K562 (cell line): Measurements from ENCODE around the gene ATP5PB. TPM values are rescaled to one million over a fixed set of nuclear protein-coding genes. Genes with fewer than 3 reads are reported as not detected.

Experiments used
- BACH1 ChIP-seq: fragments of 200-800 bp; sonication (Bioruptor generic); IDR thresholded peaks from 2 replicates; pipeline ENCODE4 v1.6.1; 2016; ENCODE audit warnings: missing genetic modification characterization, missing compliant biosample characterization
- CHCHD3 ChIP-seq: fragments of 250-450 bp; sonication (Bioruptor Pico); IDR thresholded peaks from 2 replicates; pipeline ENCODE4 v2.1.2; 2022; ENCODE audit warnings: mild to moderate bottlenecking
- EHMT2 ChIP-seq: fragments of 450-650 bp; IDR thresholded peaks from 2 replicates; pipeline ENCODE4 v1.6.1; 2018; ENCODE audit warnings: antibody characterized with exemption
- FOXK2 ChIP-seq, 2 experiments: fragments of 450-650 bp; IDR thresholded peaks in 1 of 2; conservative IDR thresholded peaks in 1 of 2; 2 replicates each; pipeline ENCODE4 v1.6.1; 2016; ENCODE audit warnings: low read depth in 2 of 2, mild to moderate bottlenecking in 1 of 2
- GATA2 ChIP-seq: sonication (generic); formaldehyde crosslinking; IDR thresholded peaks from 2 replicates; pipeline ENCODE4 v1.4.0; 2020; ENCODE audit warnings: mild to moderate bottlenecking, missing genetic modification reagents
- GMEB1 ChIP-seq: fragments of 250-450 bp; sonication (Bioruptor Pico); IDR thresholded peaks from 2 replicates; pipeline ENCODE4 v1.4.0; 2020; ENCODE audit warnings: mild to moderate bottlenecking
- ILF3 ChIP-seq: fragments of 450-650 bp; IDR thresholded peaks from 2 replicates; pipeline ENCODE4 v1.6.1; 2018; ENCODE audit warnings: antibody characterized with exemption, mild to moderate bottlenecking, moderate library complexity, borderline replicate concordance
- MYC ChIP-seq, 2 experiments: fragments of 250-450 bp in 1 of 2; sonication (Bioruptor Pico) in 1 of 2; IDR thresholded peaks; 2 replicates each; pipeline versions ENCODE4 v1.5.1 to v1.6.1; 2012 to 2021; ENCODE audit warnings: low read depth in 2 of 2, borderline replicate concordance in 1 of 2, improper control_type of control experiment in 1 of 2, low read length in 1 of 2, mild to moderate bottlenecking in 1 of 2, moderate library complexity in 1 of 2
- NCOR1 ChIP-seq: fragments of 450-650 bp; IDR thresholded peaks from 2 replicates; pipeline ENCODE4 v1.6.1; 2016; ENCODE audit warnings: mild to moderate bottlenecking, moderate library complexity
- NFIC ChIP-seq: fragments of 450-650 bp; IDR thresholded peaks from 2 replicates; pipeline ENCODE4 v1.6.1; 2017; ENCODE audit warnings: mild to moderate bottlenecking, inconsistent platforms
- NR4A1 ChIP-seq, 2 experiments: fragments of 250-450 bp in 1 of 2; fragments of 450-650 bp in 1 of 2; sonication (Bioruptor Pico) in 1 of 2; IDR thresholded peaks; 2 replicates each; pipeline versions ENCODE4 v1.4.0 to v1.6.1; 2016 to 2020; ENCODE audit warnings: mild to moderate bottlenecking in 2 of 2, missing compliant biosample characterization in 1 of 2, missing genetic modification characterization in 1 of 2, moderate library complexity in 1 of 2
- PML ChIP-seq: IDR thresholded peaks from 2 replicates; pipeline ENCODE4 v1.6.1; 2012; ENCODE audit warnings: low read length, inconsistent platforms
- RNF2 ChIP-seq: sonication (generic); IDR thresholded peaks from 2 replicates; pipeline ENCODE4 v1.6.1; 2016
- SIX5 ChIP-seq, 2 experiments: IDR thresholded peaks; 2 replicates each; pipeline ENCODE4 v1.6.1; 2011; ENCODE audit warnings: low read length in 2 of 2, borderline replicate concordance in 1 of 2, low read depth in 1 of 2, mild to moderate bottlenecking in 1 of 2, moderate library complexity in 1 of 2; ENCODE audit not compliant: insufficient read depth in 1 of 2
- SMAD3 ChIP-seq: fragments of 450-650 bp; formaldehyde crosslinking; conservative IDR thresholded peaks from 2 replicates; pipeline ENCODE4 v1.4.0; 2020; ENCODE audit warnings: mild to moderate bottlenecking
- SREBF1 ChIP-seq: fragments of 150-350 bp; IDR thresholded peaks from 2 replicates; pipeline ENCODE4 v1.6.1; 2014; ENCODE audit warnings: antibody characterized with exemption, low read depth, low read length, borderline replicate concordance
- TAF9B ChIP-seq: fragments of 450-650 bp; IDR thresholded peaks from 2 replicates; pipeline ENCODE4 v1.6.1; 2018; ENCODE audit warnings: mild to moderate bottlenecking; ENCODE audit not compliant: partially characterized antibody
- VEZF1 ChIP-seq: fragments of 200-800 bp; sonication (Bioruptor generic); IDR thresholded peaks from 2 replicates; pipeline ENCODE4 v1.6.1; 2017; ENCODE audit warnings: missing genetic modification characterization, missing compliant biosample characterization
- ZNF274 ChIP-seq: IDR thresholded peaks from 2 replicates; pipeline ENCODE4 v1.6.1; 2011; ENCODE audit warnings: low read depth, mild to moderate bottlenecking, low read length, moderate library complexity, borderline replicate concordance
- ZNF592 ChIP-seq: fragments of 450-650 bp; IDR thresholded peaks from 2 replicates; pipeline ENCODE4 v1.6.1; 2017; ENCODE audit warnings: antibody characterized with exemption, mild to moderate bottlenecking
- polyA plus RNA-seq, 8 experiments: library from polyadenylated mRNA; depleted of rRNA in 4 of 8; stranded (reverse) in 5 of 8; unstranded in 3 of 8; fragments of >200 nt; fragmentation: Nextera tagmentation in 2 of 8; fragmentation: Illumina TruSeq in 1 of 8; extraction: Ambion mirVana in 2 of 8; extraction: Trizol in 1 of 8; gene quantifications; 2 replicates each; pipeline versions ENCODE4 v1.2.1 to v1.2.3, GENCODE V29; 2011 to 2014; ENCODE audit warnings: inconsistent platforms in 1 of 8, missing spikeins in 1 of 8
- total RNA-seq, 7 experiments: library from RNA; depleted of rRNA in 6 of 7; stranded (reverse); fragments of >200 nt in 6 of 7; fragmentation: Illumina TruSeq in 2 of 7; extraction: Trizol in 2 of 7; gene quantifications; 2 replicates each; pipeline versions ENCODE4 v1.2.1 to v1.2.3, GENCODE V29; 2011 to 2021; ENCODE audit warnings: low replicate concordance in 1 of 7

The ATP5PB gene
- total and polyA plus RNA-seq, 9 of the 15 experiments (the other 6 are each of a cell fraction or from before 2014, with no cell fraction given): 651 to 2,735 (median 1,061) TPM

DNA sequence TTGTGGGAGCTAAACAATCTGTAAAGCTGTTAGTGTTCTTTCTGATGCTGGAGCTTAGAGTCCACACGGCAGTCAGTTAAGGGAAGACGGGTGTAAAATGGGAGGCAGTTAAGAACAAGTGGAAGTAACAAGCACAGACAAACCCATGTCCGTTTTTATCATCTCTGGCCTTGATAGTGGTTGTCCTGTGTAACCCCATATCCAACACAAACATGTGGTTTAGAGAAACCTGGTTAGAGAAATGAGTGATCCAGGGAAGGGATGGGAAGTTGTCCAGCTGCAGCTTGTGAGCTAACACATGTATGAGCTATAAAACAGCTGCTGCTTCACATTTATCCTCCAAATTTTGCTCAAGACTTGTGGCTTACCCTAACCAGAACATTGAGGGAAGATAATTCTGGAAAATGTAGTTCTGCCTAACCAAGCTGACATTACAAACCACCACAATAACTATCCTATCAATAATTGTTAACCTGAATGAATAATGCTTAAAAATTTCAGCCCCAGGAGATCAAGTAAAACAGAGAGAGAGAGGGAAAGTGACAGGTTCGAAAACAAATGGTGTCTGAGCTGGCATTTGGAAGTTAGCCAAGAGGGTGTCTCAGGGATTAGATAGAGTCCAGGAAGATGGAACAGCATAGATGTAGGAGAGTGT is 13.9 kb downstream of the ATP5PB start (continued):
- TF ChIP-seq GMEB1 (no peak), VEZF1 (0 out of 2 replicates have a peak, but pooled peaks have one; percentile 6), MYC (IDR thresholded peaks at IDR 0.05; ENCODE audit: low read depth, low read length) (no peak), MYC (CRISPR knock-in tag; IDR thresholded peaks at IDR 0.05; ENCODE audit: borderline replicate concordance, low read depth) (0 out of 2 replicates have a peak, but pooled peaks have one; percentile 14), FOXK2 (conservative IDR thresholded peaks at IDR 0.05 in 1 of 2, IDR thresholded peaks at IDR 0.05 in 1 of 2; ENCODE audit: low read depth in 2 of 2) (0 out of 4 replicates have a peak, but pooled peaks of 1 of the 2 experiments have one; percentile 17), SMAD3 (CRISPR knock-in tag) (no peak), NR4A1 (CRISPR knock-in tag; IDR thresholded peaks at IDR 0.05) (no peak), NR4A1 (tag; IDR thresholded peaks at IDR 0.05) (peak; percentile 55; the same call in 1 of the 2 replicates), SIX5 (IDR thresholded peaks at IDR 0.05; ENCODE audit: borderline replicate concordance in 1 of 2, insufficient read depth in 1 of 2, low read depth in 1 of 2, low read length in 2 of 2) (no peak), ZNF274 (no peak), GATA2 (CRISPR knock-in tag) (peak; percentile 0; the same call in 1 of the 2 replicates), CHCHD3 (CRISPR knock-in tag) (no peak), TAF9B (peak; percentile 20), EHMT2 (0 out of 2 replicates have a peak, but pooled peaks have one; percentile 10), ZNF592 (0 out of 2 replicates have a peak, but pooled peaks have one; percentile 29), RNF2 (no peak), NCOR1 (peak; percentile 7; the same call in 1 of the 2 replicates), SREBF1 (no peak), BACH1 (tag) (peak; percentile 31; the same call in 1 of the 2 replicates), PML (0 out of 2 replicates have a peak, but pooled peaks have one; percentile 21), NFIC (peak; percentile 98), ILF3 (0 out of 2 replicates have a peak, but pooled peaks have one; percentile 21)
